Measurements from ENCODE around the gene NEK5. TPM values are rescaled to one million over a fixed set of nuclear protein-coding genes. Genes with fewer than 3 reads are reported as not detected.

The NEK5 gene
- total and polyA plus RNA-seq, 2 donors (not counting 3 experiments of a cell fraction or from before 2014, with no cell fraction given), result 0.03 to 0.18 TPM

DNA sequence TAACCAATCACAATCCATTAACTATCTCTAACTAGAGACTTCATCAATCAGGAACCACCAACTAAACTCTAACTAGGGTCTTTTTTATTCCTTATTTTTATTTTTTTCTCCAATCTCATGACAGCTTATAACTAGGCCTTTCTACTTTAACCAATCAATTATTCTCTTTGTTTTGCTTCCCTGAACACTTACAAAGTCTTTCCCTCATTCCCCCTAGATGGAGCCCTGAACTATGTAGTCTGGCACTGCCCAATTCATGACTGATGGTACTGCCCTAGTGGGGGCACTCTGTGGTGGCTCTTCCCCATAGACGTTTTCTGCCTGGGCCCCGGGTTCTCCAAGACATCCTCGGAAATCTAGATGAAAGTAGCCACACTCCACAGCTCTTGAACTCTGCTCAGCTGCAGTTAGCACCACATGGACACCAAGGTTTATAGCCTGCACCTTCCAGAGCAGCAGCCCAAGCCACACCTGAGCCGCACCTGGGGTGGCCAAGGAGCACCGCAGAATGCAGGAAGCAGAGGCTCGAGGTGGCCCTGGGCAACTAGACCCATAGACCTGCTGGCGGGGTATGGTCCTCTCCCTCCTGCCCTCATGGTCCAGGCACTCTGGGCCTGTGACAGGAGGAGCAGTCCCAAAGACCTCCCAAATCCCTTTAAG, 124.2 kb downstream of the NEK5 start:
- Histone ChIP-seq H3K4me3 (replicated peaks in 1 of 3; ENCODE audit: insufficient read depth in 1 of 3, low read depth in 1 of 3, low read length in 3 of 3) (no peak overlapping the region), H3K79me2 (ENCODE audit: control insufficient read depth, insufficient read depth, low read length) (no peaks in the 10 kb centered on the region), H3K4me2 (ENCODE audit: insufficient read depth, low read length) (no peak overlapping the region), H3K27me3 (ENCODE audit: control insufficient read depth in 2 of 2, insufficient read depth in 2 of 2, low read length in 2 of 2) (peaks cover 0 to 6% of the 10 kb centered on the region in 2 experiments), H3K36me3 (ENCODE audit: control insufficient read depth in 2 of 2, extremely low read depth in 1 of 2, insufficient read depth in 2 of 2, low read length in 2 of 2) (no peaks in the 10 kb centered on the region), H3K4me1 (ENCODE audit: control insufficient read depth, extremely low read depth, insufficient read depth, low read length) (no peaks in the 10 kb centered on the region), H3K9me3 (replicated peaks; ENCODE audit: control insufficient read depth, insufficient read depth, low read length) (no peaks in the 10 kb centered on the region), H2AFZ (ENCODE audit: low read depth, low read length) (no peak overlapping the region), H3K9me1 (replicated peaks; ENCODE audit: control insufficient read depth, extremely low read depth, insufficient read depth, low read length) (no peaks in the 10 kb centered on the region), H3K9ac (replicated peaks; ENCODE audit: extremely low read depth, insufficient read depth, low read length) (no peak overlapping the region), H3K27ac (ENCODE audit: insufficient read depth, low read depth, low read length) (no peak overlapping the region), H4K20me1 (replicated peaks; ENCODE audit: control insufficient read depth, extremely low read depth, insufficient read depth, low read length) (no peaks in the 10 kb centered on the region)
- no TSS peak for BruUV-seq (replicated peaks)
- POLR2A ChIA-PET, result no interaction called here
- CTCF ChIA-PET, result interaction anchor here (1.2 to 6.7 kb wide), 4 partner anchors 13 to 197 kb away, joined by 3 to 45 read pairs (median 8); partner anchors contain the start of gene NEK5
- intact Hi-C loops (cut with micrococcal nuclease) (loop anchor here (5.0 kb wide), 1 partner anchor 233 kb away; no protein-coding TSS in a partner anchor), dilution Hi-C loops (cut with MboI; ENCODE audit: extremely low pct_ligation_motif_present, low sequenced_read_pairs) (no loop called here)
- TF ChIP-seq POLR2A (IDR thresholded peaks at IDR 0.05; ENCODE audit: low read depth, low read length), result no peak
- no peak for FAIRE-seq
- DNase-seq (ENCODE audit: low read depth, low spot score), result no peak

DNA sequence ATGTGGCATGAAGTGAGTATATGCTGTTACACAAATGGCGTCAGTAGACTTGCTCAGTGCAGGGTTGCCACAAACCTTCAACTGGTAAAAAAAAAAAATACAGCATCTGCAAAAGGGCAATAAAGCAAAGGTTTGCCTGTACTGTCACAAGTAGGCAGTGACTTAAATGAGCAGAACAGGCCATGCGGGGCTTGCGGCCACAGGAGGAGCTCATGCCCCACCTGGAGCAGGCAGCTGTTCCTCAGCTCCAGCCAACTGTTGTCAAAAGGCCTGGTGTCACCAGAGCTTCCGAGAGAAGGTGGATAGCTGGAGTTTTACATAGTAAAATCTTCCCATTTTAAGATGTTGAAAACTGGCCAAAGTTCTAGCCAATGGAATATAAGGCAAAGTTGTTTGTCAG, 125.3 kb downstream of the NEK5 start:
- BruUV-seq (replicated peaks), result no TSS peak

More for the DNA sequence above, 125.3 kb downstream of the NEK5 start:
- no peak overlapping the region for H3K27ac ChIP-seq (ENCODE audit: insufficient read depth, low read depth, low read length)
- H4K20me1 ChIP-seq (replicated peaks; ENCODE audit: control insufficient read depth, extremely low read depth, insufficient read depth, low read length), result no peaks in the 10 kb centered on the region
- H3K4me2 ChIP-seq (ENCODE audit: insufficient read depth, low read length), result no peak overlapping the region
- H3K9me3 ChIP-seq (replicated peaks; ENCODE audit: control insufficient read depth, insufficient read depth, low read length), result no peaks in the 10 kb centered on the region
- H2AFZ ChIP-seq (ENCODE audit: low read depth, low read length), result no peak overlapping the region
- no peak for TF ChIP-seq JUN (IDR thresholded peaks at IDR 0.05; ENCODE audit: borderline replicate concordance, insufficient read depth, insufficient read length, low read depth)
- TF ChIP-seq, protein P1, sequence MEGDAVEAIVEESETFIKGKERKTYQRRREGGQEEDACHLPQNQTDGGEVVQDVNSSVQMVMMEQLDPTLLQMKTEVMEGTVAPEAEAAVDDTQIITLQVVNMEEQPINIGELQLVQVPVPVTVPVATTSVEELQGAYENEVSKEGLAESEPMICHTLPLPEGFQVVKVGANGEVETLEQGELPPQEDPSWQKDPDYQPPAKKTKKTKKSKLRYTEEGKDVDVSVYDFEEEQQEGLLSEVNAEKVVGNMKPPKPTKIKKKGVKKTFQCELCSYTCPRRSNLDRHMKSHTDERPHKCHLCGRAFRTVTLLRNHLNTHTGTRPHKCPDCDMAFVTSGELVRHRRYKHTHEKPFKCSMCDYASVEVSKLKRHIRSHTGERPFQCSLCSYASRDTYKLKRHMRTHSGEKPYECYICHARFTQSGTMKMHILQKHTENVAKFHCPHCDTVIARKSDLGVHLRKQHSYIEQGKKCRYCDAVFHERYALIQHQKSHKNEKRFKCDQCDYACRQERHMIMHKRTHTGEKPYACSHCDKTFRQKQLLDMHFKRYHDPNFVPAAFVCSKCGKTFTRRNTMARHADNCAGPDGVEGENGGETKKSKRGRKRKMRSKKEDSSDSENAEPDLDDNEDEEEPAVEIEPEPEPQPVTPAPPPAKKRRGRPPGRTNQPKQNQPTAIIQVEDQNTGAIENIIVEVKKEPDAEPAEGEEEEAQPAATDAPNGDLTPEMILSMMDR (IDR thresholded peaks at IDR 0.05; ENCODE audit: extremely low read depth in 1 of 2, insufficient read depth in 1 of 2, low read depth in 1 of 2, low read length in 2 of 2), result no peak
- no peak for TF ChIP-seq POLR2A (IDR thresholded peaks at IDR 0.05; ENCODE audit: low read depth, low read length)
- no peak for TF ChIP-seq MYC (IDR thresholded peaks at IDR 0.05; ENCODE audit: low read depth, low read length)
- TF ChIP-seq EZH2 (IDR thresholded peaks at IDR 0.05; ENCODE audit: borderline replicate concordance, low read depth, low read length, severe bottlenecking), result no peak
- TF ChIP-seq, protein P2, sequence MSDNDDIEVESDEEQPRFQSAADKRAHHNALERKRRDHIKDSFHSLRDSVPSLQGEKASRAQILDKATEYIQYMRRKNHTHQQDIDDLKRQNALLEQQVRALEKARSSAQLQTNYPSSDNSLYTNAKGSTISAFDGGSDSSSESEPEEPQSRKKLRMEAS (IDR thresholded peaks at IDR 0.05; ENCODE audit: insufficient read depth, insufficient read length), result no peak
- TF ChIP-seq FOS (IDR thresholded peaks at IDR 0.05; ENCODE audit: borderline replicate concordance, insufficient read depth, low read length), result no peak
- TF ChIP-seq POLR2AphosphoS5 (IDR thresholded peaks at IDR 0.05; ENCODE audit: insufficient read depth, low read depth, low read length), result no peak
- TF ChIP-seq GATA2 (IDR thresholded peaks at IDR 0.05; ENCODE audit: insufficient read depth, insufficient read length, low read depth, low read length), result no peak
- H3K79me2 ChIP-seq (ENCODE audit: control insufficient read depth, insufficient read depth, low read length), result no peaks in the 10 kb centered on the region
- no peak overlapping the region for H3K9ac ChIP-seq (replicated peaks; ENCODE audit: extremely low read depth, insufficient read depth, low read length)
- FAIRE-seq (no peak), DNase-seq (ENCODE audit: low read depth, low spot score) (no peak)
- CTCF ChIA-PET, result interaction anchor here (1.2 to 6.7 kb wide), 6 partner anchors 11 to 447 kb away, joined by 3 to 45 read pairs (median 6); partner anchors contain the start of gene NEK5
- POLR2A ChIA-PET, result no interaction called here
- intact Hi-C loops (cut with micrococcal nuclease) (loop anchor here (5.0 kb wide), 1 partner anchor 234 kb away; no protein-coding TSS in a partner anchor), dilution Hi-C loops (cut with MboI; ENCODE audit: extremely low pct_ligation_motif_present, low sequenced_read_pairs) (no loop called here)
- H3K9me1 ChIP-seq (replicated peaks; ENCODE audit: control insufficient read depth, extremely low read depth, insufficient read depth, low read length), result no peaks in the 10 kb centered on the region
- no peaks in the 10 kb centered on the region for H3K4me1 ChIP-seq (ENCODE audit: control insufficient read depth, extremely low read depth, insufficient read depth, low read length)
- H3K36me3 ChIP-seq (ENCODE audit: control insufficient read depth in 2 of 2, extremely low read depth in 1 of 2, insufficient read depth in 2 of 2, low read length in 2 of 2), result no peaks in the 10 kb centered on the region
- peaks cover 2 to 6% of the 10 kb centered on the region in 2 experiments for H3K27me3 ChIP-seq (ENCODE audit: control insufficient read depth in 2 of 2, insufficient read depth in 2 of 2, low read length in 2 of 2)
- no peak overlapping the region for H3K4me3 ChIP-seq (replicated peaks in 1 of 3; ENCODE audit: insufficient read depth in 1 of 3, low read depth in 1 of 3, low read length in 3 of 3)

Measured in endothelial cell of umbilical vein (primary cell).